ENCODE data around the gene PUDP. TPM values are rescaled to one million over a fixed set of nuclear protein-coding genes. Genes with fewer than 3 reads are reported as not detected.

The PUDP gene
- total RNA-seq, 1 experiment from 2014 or later = 20.3 TPM

GRCh38 chrX:7045238-7045955 is 102.6 kb downstream of the PUDP start:
- H3K27ac ChIP-seq (ENCODE audit: low read depth, low read length) = no peak overlapping the region
- no TSS peak for BruUV-seq (replicated peaks)
- POLR2A ChIA-PET = no interaction called here
- H3K9ac ChIP-seq (ENCODE audit: low read length) = no peak overlapping the region
- no peaks in the 10 kb centered on the region for H3K36me3 ChIP-seq (ENCODE audit: control insufficient read depth in 1 of 2, insufficient read depth in 2 of 2, low read length in 2 of 2)
- no peaks in the 10 kb centered on the region for H3K79me2 ChIP-seq (ENCODE audit: insufficient read depth, low read length)
- no peak overlapping the region for H3K4me3 ChIP-seq (replicated peaks in 1 of 2; ENCODE audit: low read depth in 1 of 2, low read length in 2 of 2)
- DNase-seq (ENCODE audit: low read depth, low spot score) (no peak), ATAC-seq (no peak)
- TF ChIP-seq RAD21 (IDR thresholded peaks at IDR 0.05; ENCODE audit: low read depth) (no peak), ZBTB33 (IDR thresholded peaks at IDR 0.05; ENCODE audit: extremely low read depth, insufficient replicate concordance, low read length) (no peak), POLR2AphosphoS5 (IDR thresholded peaks at IDR 0.05; ENCODE audit: low read depth, low read length) (no peak), ZFX (IDR thresholded peaks at IDR 0.05) (no peak), EZH2phosphoT487 (IDR thresholded peaks at IDR 0.05; ENCODE audit: borderline replicate concordance) (no peak), SRF (IDR thresholded peaks at IDR 0.05; ENCODE audit: low read depth) (no peak), FOSL1 (IDR thresholded peaks at IDR 0.05; ENCODE audit: low read depth) (no peak), REST (IDR thresholded peaks at IDR 0.05; ENCODE audit: low read depth) (no peak), CBX3 (IDR thresholded peaks at IDR 0.05; ENCODE audit: low read depth) (no peak), CEBPB (IDR thresholded peaks at IDR 0.05; ENCODE audit: low read depth) (no peak), JUND (IDR thresholded peaks at IDR 0.05) (no peak), POLR2A (IDR thresholded peaks at IDR 0.05; ENCODE audit: borderline replicate concordance, extremely low read depth, insufficient read depth, insufficient read length) (no peak), YY1 (IDR thresholded peaks at IDR 0.05; ENCODE audit: extremely low read depth, insufficient replicate concordance, low read depth, low read length) (no peak), SIN3A (IDR thresholded peaks at IDR 0.05; ENCODE audit: low read depth) (no peak), CTCF (IDR thresholded peaks at IDR 0.05 in 2 of 3, conservative IDR thresholded peaks at IDR 0.05 in 1 of 3; ENCODE audit: borderline replicate concordance in 1 of 3, insufficient read depth in 1 of 3, low read depth in 2 of 3, low read length in 2 of 3) (no peak), EGR1 (IDR thresholded peaks at IDR 0.05; ENCODE audit: low read depth) (no peak)
- CTCF ChIA-PET = no interaction called here
- H3K4me1 ChIP-seq (ENCODE audit: control insufficient read depth in 1 of 2, insufficient read depth in 2 of 2, low read length in 2 of 2) = no peaks in the 10 kb centered on the region
- no peaks in the 10 kb centered on the region for H3K9me2 ChIP-seq (ENCODE audit: insufficient read depth)
- H3K9me3 ChIP-seq (ENCODE audit: control insufficient read depth in 1 of 2, insufficient read depth in 1 of 2, low read depth in 1 of 2, low read length in 2 of 2) = no peaks in the 10 kb centered on the region
- H4K20me1 ChIP-seq (ENCODE audit: insufficient read depth) = no peaks in the 10 kb centered on the region
- intact Hi-C loops (cut with micrococcal nuclease) = no loop called here
- RAD21 ChIA-PET (ENCODE audit: low non-redundant PET in 1 of 2, low total read pairs in 2 of 2, uncharacterized antibody in 2 of 2, unreplicated experiment in 2 of 2) = no interaction called here
- H2AFZ ChIP-seq (ENCODE audit: low read depth, low read length, poor library complexity, severe bottlenecking) = no peak overlapping the region
- H3K4me2 ChIP-seq (ENCODE audit: low read length) = no peak overlapping the region
- H3K27me3 ChIP-seq (ENCODE audit: insufficient read depth, low read length) = no peaks in the 10 kb centered on the region

All from HCT116 (cell line).